Skeletal muscle cell (primary cell): ENCODE measurements around the gene SMU1.
"Not testable (repeated sequence)": the region's sequence is repeated elsewhere in the genome, so short reads cannot be mapped to it uniquely, and the experiment has no call there.

Experiments
- DNase-seq: peaks from one replicate; pipeline ENCODE4 v3.0.0-alpha.2; 2010; ENCODE audit warnings: low read depth
- H3K4me3 ChIP-seq: 2 replicates; pipeline ENCODE4 v1.5.1; 2011; ENCODE audit warnings: low read depth, mild to moderate bottlenecking, control low read depth, low read length, moderate library complexity

Gene SMU1

GRCh38 chr9:33106827-33107621, 30.6 kb upstream of the SMU1 start:
- peak; percentile 77 for DNase-seq
- no peak overlapping the region for H3K4me3 ChIP-seq

DNA sequence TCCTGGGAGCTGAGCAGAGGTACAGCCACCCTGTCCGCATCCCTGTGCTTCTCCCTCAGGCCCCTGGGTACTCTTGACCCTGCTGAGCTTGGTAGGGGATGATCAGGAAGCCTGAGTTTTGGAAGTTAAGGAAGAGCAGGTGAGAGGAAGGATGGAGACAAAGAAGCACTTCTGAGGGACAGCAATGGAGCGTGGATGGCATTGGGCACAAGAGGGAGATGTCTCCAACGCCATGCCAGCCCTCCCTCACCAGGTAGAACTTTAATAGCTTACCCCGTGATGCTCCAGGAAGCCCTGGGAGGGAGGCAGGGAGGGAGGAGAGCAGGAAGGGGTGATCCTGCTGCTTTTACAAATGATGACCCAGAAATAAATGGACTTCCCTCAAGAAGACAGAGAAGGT, 29.9 kb upstream of the SMU1 start:
- H3K4me3 ChIP-seq, result no peak overlapping the region

DNA sequence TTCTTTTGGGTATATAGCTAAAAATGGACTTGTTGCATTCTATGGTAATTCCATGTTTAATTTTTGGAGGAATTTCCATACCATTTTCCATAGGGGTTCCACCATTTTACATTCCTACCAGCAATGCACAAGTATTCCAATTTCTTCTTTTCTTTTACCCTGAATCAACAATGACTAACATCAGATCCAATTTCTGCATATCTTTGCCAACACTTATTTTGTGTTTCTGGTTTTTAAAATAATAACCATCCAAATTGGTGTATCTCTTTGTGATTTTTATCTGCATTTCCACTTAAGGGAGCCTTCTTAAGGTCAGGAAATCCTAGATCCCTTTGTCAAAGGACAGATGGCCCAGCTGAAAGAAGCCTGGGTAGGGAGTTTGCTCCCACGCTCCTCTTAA, 29.5 kb upstream of the SMU1 start:
- DNase-seq, result no peak
- no peak overlapping the region for H3K4me3 ChIP-seq

More for the DNA sequence above, 29.9 kb upstream of the SMU1 start:
- DNase-seq, result no peak

GRCh38 chr9:33105504-33105903, 29.0 kb upstream of the SMU1 start:
- no peak overlapping the region for H3K4me3 ChIP-seq
- no peak for DNase-seq

DNA sequence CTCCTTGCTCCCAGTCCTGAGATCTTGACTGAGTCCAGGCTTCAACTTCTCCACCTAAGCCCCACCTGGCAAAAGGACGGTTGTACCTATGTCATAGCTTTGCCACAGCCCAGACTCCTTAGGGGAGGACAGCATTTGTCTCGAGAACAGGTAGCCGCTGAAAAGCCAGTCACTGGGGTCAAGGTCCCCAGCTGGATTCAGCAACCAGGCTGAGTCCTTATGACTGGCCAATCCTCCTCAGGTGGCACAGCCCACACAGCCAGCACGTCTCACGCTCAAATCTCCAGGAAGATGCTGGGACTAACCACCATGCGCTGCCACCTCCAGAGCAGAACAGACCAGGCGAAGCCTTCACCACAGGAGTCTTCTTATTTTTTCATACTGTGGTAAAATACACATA, 27.9 kb upstream of the SMU1 start:
- H3K4me3 ChIP-seq, result no peak overlapping the region
- DNase-seq, result no peak

DNA sequence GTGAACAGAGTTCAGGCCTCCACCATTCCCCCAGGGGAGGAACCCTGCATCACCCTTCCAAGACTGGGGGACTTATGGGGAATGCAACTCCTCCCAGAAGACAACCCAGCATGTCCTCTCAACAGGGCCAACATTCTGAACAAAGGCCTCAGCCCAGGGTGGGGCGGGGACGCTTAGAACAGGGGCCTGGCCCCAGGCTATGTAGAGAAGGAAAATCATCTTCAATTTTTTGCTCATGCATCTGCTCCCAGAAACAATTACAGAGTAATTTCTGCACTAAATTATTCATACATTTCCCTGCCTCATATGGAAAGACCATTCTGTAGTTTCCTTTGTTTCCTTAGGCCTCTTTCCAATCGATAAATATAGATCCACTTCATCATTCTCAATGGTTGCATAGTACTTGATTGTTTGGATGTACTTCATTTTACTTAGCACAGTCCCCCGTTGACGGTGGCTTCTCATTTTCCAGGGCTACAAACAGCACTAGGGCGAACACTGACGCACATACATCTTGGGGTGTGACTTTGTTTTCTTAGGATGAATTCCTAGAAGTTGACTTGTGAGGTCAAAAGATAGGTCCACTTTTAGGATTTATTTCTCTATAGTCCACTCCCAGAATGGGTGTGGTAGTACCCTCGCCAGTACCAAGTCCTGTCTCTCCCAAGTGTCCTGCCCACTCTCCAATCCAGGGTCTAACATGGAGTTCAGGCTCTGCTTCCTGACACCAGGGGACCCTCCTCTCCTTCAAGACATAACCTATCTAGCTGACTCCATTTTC, 27.2 kb upstream of the SMU1 start:
- no peak overlapping the region for H3K4me3 ChIP-seq
- no peak for DNase-seq

DNA sequence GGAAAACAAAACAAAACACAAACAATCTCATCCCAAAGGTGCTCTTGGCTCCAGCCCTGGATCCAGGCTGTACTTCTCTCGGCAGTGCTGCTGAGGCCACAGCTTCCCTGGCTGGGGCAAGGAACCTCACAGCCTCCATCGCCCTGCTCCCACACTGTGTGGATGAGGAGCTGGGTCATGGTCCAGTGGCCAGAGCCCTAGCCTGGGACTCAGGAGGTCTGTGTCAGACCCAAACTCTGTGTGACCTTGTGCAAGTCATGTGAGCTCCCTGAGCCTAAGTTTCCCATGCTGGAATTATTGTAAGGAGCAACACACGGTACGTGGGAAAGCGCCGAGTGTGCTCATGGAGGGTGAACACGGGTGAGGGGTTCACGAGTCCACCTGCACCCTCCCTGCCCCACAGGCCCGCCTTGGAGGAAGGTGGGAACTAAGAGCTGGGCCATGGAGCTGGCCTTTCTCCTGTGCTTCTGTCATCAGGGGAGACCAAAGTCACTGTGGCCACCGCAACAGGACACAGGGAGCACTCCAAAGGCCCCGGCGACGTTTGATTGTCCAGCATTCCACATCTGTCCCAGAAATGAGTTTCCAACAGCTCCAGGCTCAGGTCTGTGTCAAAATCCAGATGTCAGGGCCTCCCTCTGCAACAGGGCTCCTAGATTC, 26.2 kb upstream of the SMU1 start:
- DNase-seq, result no peak
- H3K4me3 ChIP-seq, result no peak overlapping the region

- no peak for DNase-seq
- H3K4me3 ChIP-seq, result no peak overlapping the region
Measured at GRCh38 chr9:33101104-33101951, 24.9 kb upstream of the SMU1 start.

DNA sequence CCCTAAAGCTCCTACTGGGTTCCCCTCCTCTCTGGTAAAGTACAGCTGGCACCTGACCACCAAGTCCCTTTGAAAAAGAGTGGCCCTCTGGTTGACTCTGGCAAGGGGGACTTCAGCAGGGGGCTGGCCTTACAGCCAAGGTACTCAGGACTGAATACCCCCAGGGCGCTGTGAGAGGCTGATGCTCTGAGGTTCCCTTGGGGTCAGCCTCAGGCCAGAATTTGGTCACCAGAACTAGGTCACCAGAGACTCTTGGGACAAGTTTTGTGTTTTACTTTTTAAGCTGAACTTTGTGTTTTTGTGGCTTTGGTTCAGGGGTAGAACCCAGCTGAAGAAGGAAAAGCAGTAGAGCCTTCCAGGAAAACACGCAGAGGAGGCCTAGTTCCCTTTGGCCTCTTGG, 23.3 kb upstream of the SMU1 start:
- no peak overlapping the region for H3K4me3 ChIP-seq

GRCh38 chr9:33097192-33097591, 20.7 kb upstream of the SMU1 start:
- DNase-seq, result no peak
- H3K4me3 ChIP-seq, result no peak overlapping the region

More for the DNA sequence above, 23.3 kb upstream of the SMU1 start:
- no peak for DNase-seq

GRCh38 chr9:33092634-33093033, 16.2 kb upstream of the SMU1 start:
- DNase-seq, result no peak

GRCh38 chr9:33085672-33086071, 9.2 kb upstream of the SMU1 start:
- DNase-seq, H3K4me3 ChIP-seq: not testable (repeated sequence)

More at GRCh38 chr9:33092634-33093033, 16.2 kb upstream of the SMU1 start:
- no peak overlapping the region for H3K4me3 ChIP-seq

GRCh38 chr9:33082538-33083326, 6.3 kb upstream of the SMU1 start:
- DNase-seq, result no peak
- no peak overlapping the region for H3K4me3 ChIP-seq

DNA sequence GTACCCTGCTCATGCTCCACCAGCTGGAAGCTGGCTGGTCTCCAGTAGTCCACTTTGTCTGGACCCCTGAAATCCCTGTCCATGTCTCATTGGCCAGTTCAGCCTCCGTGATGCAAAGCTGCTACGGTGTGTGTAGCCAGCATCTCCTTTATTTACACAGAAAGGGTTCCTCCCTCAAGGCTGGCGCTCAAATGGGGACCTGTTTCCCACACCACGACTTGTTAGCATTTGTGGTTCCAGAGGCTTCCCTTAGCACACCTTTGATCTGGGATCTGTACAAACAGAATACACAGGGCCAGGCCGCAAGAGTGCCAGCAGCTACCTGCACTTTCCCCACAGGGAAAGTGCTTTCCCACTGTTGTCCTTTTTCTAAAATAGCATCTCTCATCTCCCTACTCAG, 5.7 kb upstream of the SMU1 start:
- H3K4me3 ChIP-seq, result no peak overlapping the region

DNA sequence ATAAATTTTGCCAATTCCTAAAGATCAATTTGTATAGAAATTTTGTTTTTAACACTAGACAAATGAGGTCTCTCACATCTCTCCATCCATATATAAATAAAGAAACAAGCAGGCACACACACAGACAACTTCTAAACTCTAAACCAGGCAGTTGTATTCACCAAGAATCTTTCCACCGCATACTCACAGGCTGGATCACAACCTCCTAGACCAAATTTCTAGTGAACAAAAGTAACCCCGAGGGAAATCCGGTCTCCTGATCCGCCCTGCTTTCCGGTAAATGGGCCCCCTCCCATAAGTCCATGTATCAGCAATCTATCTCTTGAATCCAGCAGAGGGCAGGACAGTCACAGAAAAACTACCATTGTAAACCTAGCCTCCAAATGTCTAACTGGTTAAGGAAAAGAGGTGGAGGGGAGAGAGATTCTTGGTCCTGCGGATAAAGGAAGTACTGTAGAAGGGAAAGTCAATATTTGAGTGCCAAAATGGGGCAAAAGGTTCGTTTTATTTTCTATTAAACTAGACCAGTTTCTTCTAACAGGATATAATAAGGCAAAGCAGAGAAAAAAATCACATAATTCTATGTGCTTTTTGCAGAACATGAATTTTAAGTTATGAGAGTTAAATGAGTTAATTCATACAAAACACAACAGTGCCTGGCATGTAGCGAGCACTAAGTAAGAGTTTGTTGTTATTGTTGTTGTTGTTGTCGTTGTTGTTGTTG, 4.8 kb upstream of the SMU1 start:
- peak; percentile 67 for DNase-seq
- H3K4me3 ChIP-seq, result peak overlapping the region; percentile 29

More for the DNA sequence above, 5.7 kb upstream of the SMU1 start:
- DNase-seq, result no peak

DNA sequence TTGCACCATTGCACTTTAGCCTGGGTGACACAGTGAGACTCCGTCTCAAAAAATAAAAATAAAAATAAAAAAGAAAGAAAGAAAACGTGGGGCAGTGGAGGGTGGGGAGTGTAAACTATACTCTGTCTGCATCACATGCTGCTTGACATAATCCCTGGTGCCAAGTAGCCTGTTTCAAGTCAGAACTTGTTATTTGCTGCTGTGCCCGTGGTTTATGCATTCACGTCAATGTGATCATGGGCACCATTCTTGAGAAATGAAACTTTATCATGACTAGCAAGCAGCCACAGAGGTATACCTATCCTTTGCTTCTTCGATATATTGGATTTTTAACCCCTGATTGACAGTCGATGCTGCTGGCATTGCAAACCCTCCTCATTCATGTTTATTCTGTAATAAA, 4.1 kb upstream of the SMU1 start:
- H3K4me3 ChIP-seq, result peak overlapping the region; percentile 29

GRCh38 chr9:33068991-33069390, 7.5 kb downstream of the SMU1 start:
- no peak for DNase-seq
- no peak overlapping the region for H3K4me3 ChIP-seq

More for the DNA sequence above, 4.1 kb upstream of the SMU1 start:
- no peak for DNase-seq
